HL-60 (cell line): ENCODE measurements around the gene ECI1.
"Not testable (repeated sequence)": the region's sequence is repeated elsewhere in the genome, so short reads cannot be mapped to it uniquely, and the experiment has no call there.

ENCODE experiments used
- DNase-seq, 2 experiments: peaks; one replicate each; pipeline ENCODE4 v3.0.0-alpha.2; 2010 to 2020; ENCODE audit warnings: low read depth in 1 of 2, low spot score in 1 of 2
- H3K27ac ChIP-seq: fragments of 250-450 bp; sonication (Bioruptor Pico); replicated peaks from 2 replicates; pipeline ENCODE4 v1.5.1; 2020; ENCODE audit warnings: mild to moderate bottlenecking, moderate library complexity
- H3K27me3 ChIP-seq: fragments of 250-450 bp; sonication (Bioruptor Pico); 2 replicates; pipeline ENCODE4 v1.5.1; 2021; ENCODE audit warnings: mild to moderate bottlenecking, moderate library complexity; ENCODE audit not compliant: insufficient read depth, poor library complexity, severe bottlenecking
- H3K4me3 ChIP-seq: replicated peaks from 2 replicates; pipeline ENCODE4 v1.5.1; 2011; ENCODE audit warnings: mild to moderate bottlenecking, control low read depth, low read length; ENCODE audit not compliant: insufficient read depth
- GABPA ChIP-seq: IDR thresholded peaks from 2 replicates; pipeline ENCODE4 v1.6.1; 2012; ENCODE audit warnings: low read depth
- POLR2AphosphoS5 ChIP-seq: IDR thresholded peaks from 2 replicates; pipeline ENCODE4 v1.6.1; 2012; ENCODE audit warnings: low read depth
- SPI1 ChIP-seq: IDR thresholded peaks from 2 replicates; pipeline ENCODE4 v1.6.1; 2012; ENCODE audit warnings: low read depth, mild to moderate bottlenecking, borderline replicate concordance
- TF ChIP-seq, protein P1 (sequence below): IDR thresholded peaks from 2 replicates; pipeline ENCODE4 v1.6.1; 2012; ENCODE audit warnings: low read depth; ENCODE audit not compliant: insufficient replicate concordance
- TF ChIP-seq, protein P2 (sequence below): IDR thresholded peaks from one replicate; pipeline ENCODE4 v1.5.1; 2011; ENCODE audit warnings: low read length, control low read depth, inconsistent platforms; ENCODE audit not compliant: insufficient read depth

Gene ECI1

DNA sequence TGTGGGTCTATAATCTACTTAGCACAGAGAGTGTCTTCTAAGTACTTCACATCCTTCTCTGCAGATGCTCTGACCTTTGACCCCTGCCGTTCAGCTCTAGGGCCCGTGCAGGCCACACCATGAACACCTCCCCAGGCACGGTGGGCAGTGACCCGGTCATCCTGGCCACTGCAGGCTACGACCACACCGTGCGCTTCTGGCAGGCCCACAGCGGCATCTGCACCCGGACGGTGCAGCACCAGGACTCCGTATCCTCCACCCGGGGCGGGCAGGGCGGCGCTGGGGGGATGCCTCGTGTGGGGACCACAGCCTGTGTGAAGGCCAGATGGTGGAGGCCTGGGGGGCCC lies 45.4 kb downstream of the ECI1 start:
- DNase-seq = no peak
- H3K27me3 ChIP-seq = no peaks in the 10 kb centered on the region
- peak overlapping the region; percentile 80 for H3K4me3 ChIP-seq
- H3K27ac ChIP-seq = peak overlapping the region; percentile 97
- TF ChIP-seq, protein P1, sequence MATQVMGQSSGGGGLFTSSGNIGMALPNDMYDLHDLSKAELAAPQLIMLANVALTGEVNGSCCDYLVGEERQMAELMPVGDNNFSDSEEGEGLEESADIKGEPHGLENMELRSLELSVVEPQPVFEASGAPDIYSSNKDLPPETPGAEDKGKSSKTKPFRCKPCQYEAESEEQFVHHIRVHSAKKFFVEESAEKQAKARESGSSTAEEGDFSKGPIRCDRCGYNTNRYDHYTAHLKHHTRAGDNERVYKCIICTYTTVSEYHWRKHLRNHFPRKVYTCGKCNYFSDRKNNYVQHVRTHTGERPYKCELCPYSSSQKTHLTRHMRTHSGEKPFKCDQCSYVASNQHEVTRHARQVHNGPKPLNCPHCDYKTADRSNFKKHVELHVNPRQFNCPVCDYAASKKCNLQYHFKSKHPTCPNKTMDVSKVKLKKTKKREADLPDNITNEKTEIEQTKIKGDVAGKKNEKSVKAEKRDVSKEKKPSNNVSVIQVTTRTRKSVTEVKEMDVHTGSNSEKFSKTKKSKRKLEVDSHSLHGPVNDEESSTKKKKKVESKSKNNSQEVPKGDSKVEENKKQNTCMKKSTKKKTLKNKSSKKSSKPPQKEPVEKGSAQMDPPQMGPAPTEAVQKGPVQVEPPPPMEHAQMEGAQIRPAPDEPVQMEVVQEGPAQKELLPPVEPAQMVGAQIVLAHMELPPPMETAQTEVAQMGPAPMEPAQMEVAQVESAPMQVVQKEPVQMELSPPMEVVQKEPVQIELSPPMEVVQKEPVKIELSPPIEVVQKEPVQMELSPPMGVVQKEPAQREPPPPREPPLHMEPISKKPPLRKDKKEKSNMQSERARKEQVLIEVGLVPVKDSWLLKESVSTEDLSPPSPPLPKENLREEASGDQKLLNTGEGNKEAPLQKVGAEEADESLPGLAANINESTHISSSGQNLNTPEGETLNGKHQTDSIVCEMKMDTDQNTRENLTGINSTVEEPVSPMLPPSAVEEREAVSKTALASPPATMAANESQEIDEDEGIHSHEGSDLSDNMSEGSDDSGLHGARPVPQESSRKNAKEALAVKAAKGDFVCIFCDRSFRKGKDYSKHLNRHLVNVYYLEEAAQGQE = no peak
- TF ChIP-seq GABPA (no peak), POLR2AphosphoS5 (peak; percentile 17; the same call in 1 of the 2 replicates)
- TF ChIP-seq, protein P2, sequence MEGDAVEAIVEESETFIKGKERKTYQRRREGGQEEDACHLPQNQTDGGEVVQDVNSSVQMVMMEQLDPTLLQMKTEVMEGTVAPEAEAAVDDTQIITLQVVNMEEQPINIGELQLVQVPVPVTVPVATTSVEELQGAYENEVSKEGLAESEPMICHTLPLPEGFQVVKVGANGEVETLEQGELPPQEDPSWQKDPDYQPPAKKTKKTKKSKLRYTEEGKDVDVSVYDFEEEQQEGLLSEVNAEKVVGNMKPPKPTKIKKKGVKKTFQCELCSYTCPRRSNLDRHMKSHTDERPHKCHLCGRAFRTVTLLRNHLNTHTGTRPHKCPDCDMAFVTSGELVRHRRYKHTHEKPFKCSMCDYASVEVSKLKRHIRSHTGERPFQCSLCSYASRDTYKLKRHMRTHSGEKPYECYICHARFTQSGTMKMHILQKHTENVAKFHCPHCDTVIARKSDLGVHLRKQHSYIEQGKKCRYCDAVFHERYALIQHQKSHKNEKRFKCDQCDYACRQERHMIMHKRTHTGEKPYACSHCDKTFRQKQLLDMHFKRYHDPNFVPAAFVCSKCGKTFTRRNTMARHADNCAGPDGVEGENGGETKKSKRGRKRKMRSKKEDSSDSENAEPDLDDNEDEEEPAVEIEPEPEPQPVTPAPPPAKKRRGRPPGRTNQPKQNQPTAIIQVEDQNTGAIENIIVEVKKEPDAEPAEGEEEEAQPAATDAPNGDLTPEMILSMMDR = no peak

DNA sequence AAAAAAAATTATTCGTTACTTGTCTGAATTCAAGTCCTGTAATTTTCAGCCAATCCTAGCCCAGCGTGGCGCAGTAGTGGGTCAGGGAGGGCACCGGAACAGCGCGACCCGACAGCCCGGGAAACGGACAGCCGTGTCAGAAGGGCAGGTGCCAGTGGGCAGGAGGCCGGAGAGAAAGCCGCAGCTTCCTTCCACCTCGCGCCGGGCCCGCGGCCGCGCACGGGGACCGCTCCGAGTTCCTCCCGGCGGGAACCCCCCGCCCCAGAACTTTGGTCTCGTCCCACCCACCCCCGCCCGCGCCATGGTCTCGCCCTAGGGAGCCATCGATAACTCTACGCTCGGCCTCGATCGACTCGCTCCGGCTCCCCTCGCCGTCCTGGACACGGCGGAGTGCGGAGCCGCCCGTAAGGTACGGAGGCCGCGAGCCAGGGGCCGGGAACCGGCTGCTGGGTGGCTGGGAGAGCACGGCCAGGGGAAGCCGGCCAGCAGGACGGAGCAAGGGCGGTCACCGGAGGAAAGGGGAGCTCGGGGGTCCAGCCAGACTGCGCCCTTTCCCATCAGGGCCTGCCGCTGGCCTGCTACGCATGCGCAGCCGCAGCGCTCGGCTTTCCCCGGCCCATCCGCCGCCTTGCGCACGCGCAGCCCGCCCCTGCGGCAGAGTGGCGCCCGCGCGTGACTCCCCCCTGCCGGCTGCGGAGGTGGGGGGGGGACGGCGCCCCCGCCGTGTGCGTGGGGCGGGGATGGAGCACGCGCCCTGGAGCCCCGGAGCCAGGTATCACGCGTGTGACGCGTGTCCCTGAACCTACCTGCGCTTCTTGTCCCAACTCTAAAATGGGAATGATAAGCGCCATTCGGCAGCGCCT lies 46.1 kb downstream of the ECI1 start, which contains the start of gene MLST8:
Gene MLST8 (plus strand): TSS at position 351 of the 863 bp plus-strand sequence. CDS start 632 bp downstream, outside the sequence.
- Histone ChIP-seq H3K4me3 (peak within 1 kb of the TSS; percentile 80), H3K27ac (peak within 1 kb of the TSS; percentile 97), H3K27me3 (no peaks in the 10 kb centered on the region)
- peak; percentile 85 to 88 for DNase-seq
- TF ChIP-seq POLR2AphosphoS5 (peak; percentile 94), GABPA (no peak), SPI1 (peak; percentile 51; the same call in 1 of the 2 replicates)
- TF ChIP-seq, protein P2 = no peak
- TF ChIP-seq, protein P1 = peak; percentile 36

DNA sequence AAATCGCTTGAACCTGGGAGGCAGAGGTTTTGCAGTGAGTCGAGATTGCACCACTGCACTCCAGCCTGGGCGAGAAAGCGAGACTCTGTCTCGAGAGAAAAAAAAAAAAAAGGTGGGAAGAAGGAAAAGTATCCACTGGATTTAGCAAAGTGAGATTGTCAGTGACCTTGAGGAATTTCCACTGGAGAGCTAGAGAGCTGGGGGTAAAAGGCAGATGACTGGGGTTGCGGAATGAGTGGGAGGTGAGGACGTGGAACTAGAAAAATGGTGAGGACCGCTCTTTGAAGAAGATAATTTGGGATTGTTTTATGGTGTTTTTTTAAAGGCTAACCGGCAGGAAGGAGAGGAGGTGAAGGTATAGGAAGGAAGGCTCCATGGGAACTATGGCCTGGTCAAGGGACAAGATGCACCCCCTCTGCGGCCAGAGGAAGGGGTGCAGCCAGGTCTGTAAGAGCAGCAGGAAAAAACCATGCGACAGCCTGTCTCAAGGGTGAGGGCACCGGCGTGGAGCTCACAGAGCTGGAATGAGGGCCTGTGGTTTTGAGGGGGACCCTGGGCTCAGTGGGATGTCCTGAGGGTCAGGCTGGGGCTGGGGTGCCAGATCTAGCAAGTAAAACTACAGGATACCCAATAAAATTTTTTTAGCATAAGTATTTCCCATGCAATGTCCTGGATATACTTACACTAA lies 46.8 kb downstream of the ECI1 start:
- H3K4me3 ChIP-seq = peak overlapping the region; percentile 80
- no peak for DNase-seq
- H3K27me3 ChIP-seq = no peaks in the 10 kb centered on the region
- TF ChIP-seq GABPA = no peak
- TF ChIP-seq, protein P2 = no peak
- TF ChIP-seq, protein P1 = no peak
- peak overlapping the region; percentile 97 for H3K27ac ChIP-seq

DNA sequence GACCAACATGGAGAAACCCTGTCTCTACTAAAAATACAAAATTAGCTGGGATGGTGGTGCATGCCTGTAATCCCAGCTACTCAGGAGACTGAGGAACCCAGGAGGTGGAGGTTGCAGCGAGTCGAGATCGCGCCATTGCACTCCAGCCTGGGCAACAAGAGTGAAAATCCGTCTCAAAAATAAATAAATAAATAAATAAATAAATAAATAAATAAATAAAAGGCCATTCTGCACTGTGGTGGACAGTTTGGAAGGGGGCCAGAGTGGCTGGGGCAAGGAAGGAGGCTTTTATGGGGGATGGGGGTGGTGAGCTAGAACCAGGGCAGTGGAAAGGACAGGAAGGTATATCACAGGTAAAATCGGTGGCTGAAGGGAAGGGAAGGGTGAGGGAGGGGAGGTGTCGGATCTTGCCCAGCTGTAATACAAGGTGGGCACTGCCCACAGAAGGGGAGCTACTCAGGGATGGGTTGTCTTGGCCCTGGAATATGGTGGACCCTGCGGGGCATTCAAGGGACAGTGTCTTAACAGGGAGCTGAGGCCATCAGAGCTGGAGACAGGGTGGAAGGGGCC lies 48.2 kb downstream of the ECI1 start:
- H3K27ac ChIP-seq, DNase-seq, H3K4me3 ChIP-seq, H3K27me3 ChIP-seq: not testable (repeated sequence)
